PFSK-1 (cell line): Measurements from ENCODE around the gene SETDB2. TPM values are rescaled to one million over a fixed set of nuclear protein-coding genes. Genes with fewer than 3 reads are reported as not detected.

Experiments used
- FOXP2 ChIP-seq: optimal IDR thresholded peaks from 2 replicates; pipeline ENCODE3; 2011; ENCODE audit warnings: borderline replicate concordance, control low read depth, inconsistent platforms; ENCODE audit not compliant: insufficient read depth; ENCODE audit errors: extremely low read length, extremely low read depth
- POLR2AphosphoS5 ChIP-seq: IDR thresholded peaks from 2 replicates; pipeline ENCODE4 v1.6.1; 2012; ENCODE audit warnings: low read depth, mild to moderate bottlenecking, control low read depth, low read length, moderate library complexity
- REST ChIP-seq, 2 experiments: IDR thresholded peaks; 2 replicates each; pipeline versions ENCODE4 v1.6.1 to v1.8.0; 2011 to 2012; ENCODE audit warnings: low read depth in 2 of 2, low read length in 2 of 2, control low read depth in 1 of 2, inconsistent platforms in 1 of 2, mild to moderate bottlenecking in 1 of 2, moderate library complexity in 1 of 2; ENCODE audit not compliant: insufficient read depth in 1 of 2
- SIN3A ChIP-seq: IDR thresholded peaks from 2 replicates; pipeline ENCODE4 v1.6.1; 2012; ENCODE audit warnings: mild to moderate bottlenecking, low read length, moderate library complexity, borderline replicate concordance; ENCODE audit not compliant: insufficient read depth
- TAF1 ChIP-seq: IDR thresholded peaks from 2 replicates; pipeline ENCODE4 v1.6.1; 2012; ENCODE audit warnings: low read length, control low read depth, borderline replicate concordance; ENCODE audit not compliant: insufficient read depth
- polyA plus RNA-seq: library from polyadenylated mRNA; unstranded; fragments of >200 nt; gene quantifications from one replicate; pipeline ENCODE4 v1.2.1, GENCODE V29; 2012; ENCODE audit warnings: low read depth, missing spikeins; ENCODE audit not compliant: insufficient read length

The SETDB2 gene
- 2.1 TPM for polyA plus RNA-seq

GRCh38 chr13:49443704-49444523 is at the start of gene SETDB2, which contains the start of gene CAB39L:
Gene SETDB2 (plus strand): TSS chr13:49444274. CDS start chr13:49451894, 7,620 bp downstream.
Gene CAB39L (minus strand): TSS chr13:49444064. CDS start chr13:49382910, 61,154 bp downstream.
- TF ChIP-seq POLR2AphosphoS5 (peak; percentile 49; the same call in 1 of the 2 replicates), SIN3A (no peak), REST (IDR thresholded peaks at IDR 0.05; ENCODE audit: insufficient read depth in 1 of 2, low read depth in 2 of 2, low read length in 2 of 2) (no peak), FOXP2 (peak; percentile 37), TAF1 (peak; percentile 9; the same call in 1 of the 2 replicates)

- TF ChIP-seq POLR2AphosphoS5 = no peak
- TF ChIP-seq FOXP2 = no peak
- no peak for TF ChIP-seq REST (IDR thresholded peaks at IDR 0.05; ENCODE audit: insufficient read depth in 1 of 2, low read depth in 2 of 2, low read length in 2 of 2)
- TF ChIP-seq SIN3A = no peak
- TF ChIP-seq TAF1 = no peak
These were observed 48.6 kb upstream of the SETDB2 start for GRCh38 chr13:49395451-49395865.

GRCh38 chr13:49395878-49396380 is 48.1 kb upstream of the SETDB2 start:
- no peak for TF ChIP-seq TAF1
- TF ChIP-seq FOXP2 = no peak
- TF ChIP-seq POLR2AphosphoS5 = no peak
- TF ChIP-seq REST (IDR thresholded peaks at IDR 0.05; ENCODE audit: insufficient read depth in 1 of 2, low read depth in 2 of 2, low read length in 2 of 2) = no peak
- no peak for TF ChIP-seq SIN3A

- TF ChIP-seq FOXP2 (no peak), TAF1 (no peak), REST (IDR thresholded peaks at IDR 0.05; ENCODE audit: insufficient read depth in 1 of 2, low read depth in 2 of 2, low read length in 2 of 2) (no peak), SIN3A (no peak), POLR2AphosphoS5 (no peak)
These were observed 44.1 kb upstream of the SETDB2 start for GRCh38 chr13:49399801-49400472.
